NCI-H2196 treated with DMSO at 0.1 percent for 48 hours (cell line): ENCODE measurements around the gene SPRR1A.

Experiments
- DNase-seq: peaks from one replicate; lab custom pipeline; 2025; ENCODE audit not compliant: unreplicated experiment; lab: John Stamatoyannopoulos, UW

Gene SPRR1A

GRCh38 chr1:152983743-152984142, at the start of gene SPRR1A:
Gene SPRR1A (plus strand): TSS chr1:152984081. CDS start chr1:152985231, 1,150 bp downstream.
- no peak for DNase-seq

- DNase-seq, result no peak
Observed at GRCh38 chr1:152940614-152941013, 43.3 kb upstream of the SPRR1A start.

GRCh38 chr1:152941037-152941711, 42.7 kb upstream of the SPRR1A start:
- DNase-seq, result no peak

GRCh38 chr1:152942161-152942560, 41.7 kb upstream of the SPRR1A start:
- DNase-seq, result no peak

- no peak for DNase-seq
Observed at GRCh38 chr1:152946248-152946647, 37.6 kb upstream of the SPRR1A start.

- DNase-seq, result no peak
Observed at GRCh38 chr1:152946651-152947256, 37.1 kb upstream of the SPRR1A start, which contains the start of gene SPRR5. Gene SPRR5 (plus strand): TSS chr1:152947206. CDS start chr1:152948555, 1,349 bp downstream.

- no peak for DNase-seq
Observed at GRCh38 chr1:152951711-152952110, 32.2 kb upstream of the SPRR1A start.

GRCh38 chr1:152953761-152954160, 30.1 kb upstream of the SPRR1A start:
- no peak for DNase-seq

GRCh38 chr1:152954436-152954835, 29.4 kb upstream of the SPRR1A start:
- no peak for DNase-seq

GRCh38 chr1:152957561-152957960, 26.3 kb upstream of the SPRR1A start:
- DNase-seq, result no peak

GRCh38 chr1:152959273-152959672, 24.6 kb upstream of the SPRR1A start:
- DNase-seq, result no peak

GRCh38 chr1:152959801-152960451, 24.0 kb upstream of the SPRR1A start:
- DNase-seq, result no peak

- no peak for DNase-seq
Observed at GRCh38 chr1:152960452-152961044, 23.3 kb upstream of the SPRR1A start.

GRCh38 chr1:152961226-152961891, 22.5 kb upstream of the SPRR1A start:
- no peak for DNase-seq

GRCh38 chr1:152962876-152963415, 20.9 kb upstream of the SPRR1A start:
- no peak for DNase-seq

GRCh38 chr1:152964536-152964935, 19.3 kb upstream of the SPRR1A start:
- DNase-seq, result no peak

- DNase-seq, result no peak
Observed at GRCh38 chr1:152965853-152966252, 18.0 kb upstream of the SPRR1A start.

- DNase-seq, result no peak
Observed at GRCh38 chr1:152967201-152967600, 16.7 kb upstream of the SPRR1A start.

- no peak for DNase-seq
Observed at GRCh38 chr1:152968248-152968647, 15.6 kb upstream of the SPRR1A start.

- DNase-seq, result no peak
Observed at GRCh38 chr1:152969036-152969435, 14.8 kb upstream of the SPRR1A start.

GRCh38 chr1:152970495-152970894, 13.4 kb upstream of the SPRR1A start, which contains the start of gene SPRR4:
Gene SPRR4 (plus strand): TSS chr1:152970648. CDS start chr1:152971891, 1,243 bp downstream.
- DNase-seq, result no peak
